Left colon (tissue), 2 donors: Measurements from ENCODE around the gene RRP1B. TPM values are rescaled to one million over a fixed set of nuclear protein-coding genes. Genes with fewer than 3 reads are reported as not detected.
"Not testable (repeated sequence)": the region's sequence is repeated elsewhere in the genome, so short reads cannot be mapped to it uniquely, and the experiment has no call there.

Experiments
- ATAC-seq: fragments of 200-7000 bp; cut with Tn5 transposase; one replicate; pipeline ENCODE4 v1.9.1; 2020; ENCODE audit warnings: mild to moderate bottlenecking, moderate library complexity
- DNase-seq, 2 donors: peaks; one replicate each; pipeline ENCODE4 v3.0.0-alpha.2; 2020
- intact Hi-C, 2 donors: fragments of 100-400 bp; cut with DNase I in 1 of 2; cut with micrococcal nuclease in 1 of 2; formaldehyde crosslinking; loops; one replicate each; pipeline versions ENCODE4 v1.11.2 to v1.14.0; 2022; cut with DNase I, micrococcal nuclease
- total RNA-seq, 2 donors: library from RNA; stranded (reverse); fragmentation: NEBNext Ultra II Directional; extraction: Animal tissue kit (Norgen Biotek cat#: 25700); gene quantifications; one replicate each; pipeline ENCODE4 v1.2.1, GENCODE V29; 2021
- donor health status: DM: no; HTN: no; CAD: no.
- donor health status: DM: yes; HTN: yes; CAD: no.

The RRP1B gene
- total RNA-seq, 2 donors from 2014 or later = 11.4 to 16.2 TPM

GRCh38 chr21:43691801-43692200, 32.4 kb downstream of the RRP1B start:
- ATAC-seq (no peak), DNase-seq (no peak)
- intact Hi-C loops = no loop called here

- intact Hi-C loops = no loop called here
- DNase-seq (no peak), ATAC-seq (no peak)
Observed at GRCh38 chr21:43692949-43693348, 33.6 kb downstream of the RRP1B start.

GRCh38 chr21:43693981-43694380, 34.6 kb downstream of the RRP1B start:
- ATAC-seq (no peak), DNase-seq (no peak)
- intact Hi-C loops = no loop called here

- intact Hi-C loops = no loop called here
- DNase-seq (no peak), ATAC-seq (no peak)
Observed at GRCh38 chr21:43694437-43695079, 35.2 kb downstream of the RRP1B start.

DNA sequence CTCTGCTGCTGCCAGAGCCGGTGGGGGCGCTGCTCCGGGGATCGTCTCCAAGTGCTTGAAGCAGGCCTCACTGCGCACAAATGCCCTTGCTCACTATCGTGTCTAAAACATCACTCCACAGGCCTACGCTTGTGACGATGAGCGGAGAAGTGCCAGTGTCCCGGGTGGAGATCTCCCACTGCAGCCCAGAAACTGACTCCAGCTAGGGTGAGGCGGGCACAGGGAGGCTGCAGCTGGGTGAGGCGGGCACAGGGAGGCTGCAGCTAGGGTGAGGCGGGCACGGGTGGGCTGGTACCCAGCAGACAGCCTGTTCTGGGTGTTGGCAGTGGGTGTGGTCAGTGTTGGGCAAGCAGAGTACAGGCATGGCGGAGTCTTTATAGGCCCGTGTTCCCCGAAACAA, 36.9 kb downstream of the RRP1B start:
- peak; percentile 69 for ATAC-seq
- DNase-seq = no peak
- intact Hi-C loops = no loop called here

GRCh38 chr21:43697758-43698643, 38.6 kb downstream of the RRP1B start:
- no peak for DNase-seq
- intact Hi-C loops = no loop called here
- no peak for ATAC-seq

GRCh38 chr21:43699492-43699777, 40.1 kb downstream of the RRP1B start:
- DNase-seq, ATAC-seq, intact Hi-C loops: not testable (repeated sequence)

DNA sequence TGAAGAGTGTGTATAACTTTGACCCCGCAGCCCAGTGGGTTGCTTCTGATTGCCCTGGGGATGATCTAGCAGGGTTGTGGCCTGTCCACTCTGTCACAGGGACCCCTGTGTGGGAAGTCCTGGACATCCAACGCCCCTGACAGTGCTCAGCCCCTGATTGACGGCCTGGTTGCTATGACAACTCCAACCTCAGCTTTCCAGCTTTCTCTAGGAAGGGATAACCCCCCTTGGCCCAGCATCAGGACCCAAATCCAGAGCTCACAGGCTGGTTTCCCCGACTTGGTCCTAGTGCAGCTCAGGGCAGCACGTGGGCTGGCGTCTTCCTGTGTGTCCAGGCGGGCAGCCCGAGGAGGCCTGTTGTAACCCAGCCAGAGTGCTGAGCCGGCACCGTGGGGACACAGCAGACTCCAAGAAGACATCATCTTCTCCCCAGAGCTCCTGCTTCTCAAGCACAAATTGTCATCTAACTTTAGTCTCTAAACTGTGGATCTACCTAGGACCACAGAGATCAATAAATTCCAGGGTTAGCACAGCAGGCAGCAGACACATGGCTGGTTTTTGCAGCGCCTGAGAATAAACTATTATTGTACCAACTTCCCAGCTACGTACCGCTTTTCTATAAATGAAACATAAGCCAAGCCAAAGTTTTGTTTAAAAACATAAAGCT, 40.7 kb downstream of the RRP1B start:
- intact Hi-C loops = no loop called here
- DNase-seq (no peak), ATAC-seq (no peak)

DNA sequence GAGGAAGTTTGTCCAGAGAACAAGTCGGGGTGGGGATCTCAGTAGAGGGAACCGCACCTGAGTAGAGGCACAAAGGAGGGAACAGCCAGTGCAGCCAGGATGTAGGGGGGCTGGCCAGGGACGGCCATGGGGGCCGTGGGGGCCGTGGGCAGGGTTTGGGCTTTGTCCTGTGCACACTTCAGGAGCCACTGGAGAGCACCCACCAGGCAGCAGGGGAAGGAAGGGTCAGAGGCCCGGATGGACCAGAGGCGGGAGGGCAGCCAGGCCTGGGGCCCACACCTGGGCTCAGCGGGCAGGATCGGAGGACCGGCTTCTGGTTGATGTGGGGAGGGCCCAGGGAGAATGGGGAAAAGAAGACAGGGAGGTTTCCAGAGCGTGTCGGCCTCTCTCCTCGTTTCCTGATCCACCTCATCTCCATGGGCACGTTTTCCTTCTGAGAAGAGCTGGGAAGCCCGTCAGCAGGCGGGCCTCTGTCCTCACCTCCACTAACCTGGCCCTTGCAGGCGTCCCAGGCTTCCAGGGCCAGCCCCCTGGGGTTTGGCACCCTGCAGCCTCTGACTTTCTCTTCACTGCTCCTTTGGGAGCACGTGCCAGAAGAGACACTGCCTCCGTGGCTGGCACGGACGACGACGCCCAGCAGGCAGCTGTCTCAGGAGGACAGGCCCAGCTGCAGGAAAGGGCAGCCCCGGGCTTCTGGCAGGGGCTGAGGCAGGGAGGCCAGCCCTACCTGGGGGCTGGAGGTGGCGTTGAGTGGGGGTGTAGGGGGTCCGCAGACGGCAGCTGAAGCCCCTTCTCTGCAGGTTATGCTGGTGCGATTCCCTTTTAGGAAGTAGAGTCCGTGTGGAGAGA, 42.8 kb downstream of the RRP1B start:
- DNase-seq = peak in 1 of 2 donors; percentile 12
- ATAC-seq = peak; percentile 46

DNA sequence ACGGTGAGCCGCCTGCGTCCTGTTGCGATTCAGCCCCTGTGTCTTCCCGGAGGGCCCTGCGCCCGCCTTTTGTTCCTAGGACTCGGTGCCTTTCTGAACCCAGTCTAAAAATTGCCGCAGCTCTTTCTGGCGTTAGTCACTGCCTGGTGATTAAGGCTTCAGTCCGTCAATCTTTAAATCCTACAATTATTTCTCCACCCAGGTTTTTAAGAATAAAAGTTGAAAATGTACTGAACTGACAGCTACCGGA, 43.4 kb downstream of the RRP1B start:
- ATAC-seq (peak; percentile 39), DNase-seq (peak in 1 of 2 donors; percentile 11)
- intact Hi-C loops = no loop called here

More for the DNA sequence above, 42.8 kb downstream of the RRP1B start:
- intact Hi-C loops = no loop called here

GRCh38 chr21:43703035-43703880, 43.9 kb downstream of the RRP1B start:
- intact Hi-C loops = no loop called here
- peak; percentile 86 for ATAC-seq
- peak; percentile 68 to 80 for DNase-seq

DNA sequence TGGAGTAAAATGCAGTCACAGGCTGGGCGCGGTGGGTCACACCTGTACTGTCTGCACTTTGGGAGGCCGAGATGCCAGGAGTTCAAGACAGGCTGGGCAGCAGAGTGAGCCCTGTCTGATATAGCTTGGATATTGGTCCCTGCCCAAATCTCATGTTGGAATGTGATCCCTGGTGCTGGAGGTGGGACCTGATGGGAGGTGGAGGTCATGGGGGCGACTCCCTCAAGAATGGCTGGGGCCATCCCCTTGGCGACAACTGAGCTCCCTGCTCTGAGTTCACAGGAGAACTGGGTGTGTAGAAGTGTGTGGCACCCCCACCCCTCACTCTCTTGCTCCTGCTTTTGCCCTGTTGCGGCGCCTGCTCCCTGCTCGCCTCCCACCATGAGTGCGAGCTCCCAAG, 48.1 kb downstream of the RRP1B start:
- no peak for ATAC-seq
- DNase-seq = no peak
- intact Hi-C loops = no loop called here

GRCh38 chr21:43708745-43709381, 49.5 kb downstream of the RRP1B start:
- DNase-seq = peak in 1 of 2 donors; percentile 9
- intact Hi-C loops = no loop called here
- no peak for ATAC-seq

DNA sequence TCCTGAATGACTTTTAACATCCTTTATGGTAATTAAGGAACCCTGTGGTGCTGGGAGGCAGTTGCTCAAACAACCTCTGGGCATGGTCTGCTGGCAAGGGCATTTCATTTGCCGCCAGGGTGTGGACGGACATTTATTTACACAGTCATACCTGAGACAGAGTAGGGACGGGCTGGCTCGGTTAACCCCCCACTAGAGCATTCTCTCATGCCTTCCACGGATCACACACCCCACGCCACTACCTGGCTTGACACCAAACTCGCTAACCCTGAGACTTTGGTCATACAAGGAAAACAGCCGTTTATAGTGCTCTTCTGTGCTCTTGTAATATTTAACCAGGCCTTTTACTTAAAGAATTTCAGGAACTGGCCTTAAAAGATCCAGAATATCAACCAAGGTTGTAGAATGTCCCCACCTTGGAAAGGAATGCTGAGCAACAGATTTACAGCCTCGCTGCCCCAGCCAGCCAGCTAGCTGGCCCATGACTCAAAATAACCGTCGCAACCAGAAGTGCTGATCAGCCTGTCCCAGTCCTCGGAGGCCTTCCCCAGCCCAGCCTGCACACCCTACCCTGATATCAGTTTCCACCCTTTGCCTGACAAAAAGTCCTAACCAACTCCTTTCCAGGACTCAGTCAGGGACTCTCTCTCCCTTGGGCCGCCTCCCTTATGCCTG, 53.0 kb downstream of the RRP1B start:
- intact Hi-C loops = no loop called here
- ATAC-seq (peak; percentile 87), DNase-seq (peak; percentile 85 to 93)

DNA sequence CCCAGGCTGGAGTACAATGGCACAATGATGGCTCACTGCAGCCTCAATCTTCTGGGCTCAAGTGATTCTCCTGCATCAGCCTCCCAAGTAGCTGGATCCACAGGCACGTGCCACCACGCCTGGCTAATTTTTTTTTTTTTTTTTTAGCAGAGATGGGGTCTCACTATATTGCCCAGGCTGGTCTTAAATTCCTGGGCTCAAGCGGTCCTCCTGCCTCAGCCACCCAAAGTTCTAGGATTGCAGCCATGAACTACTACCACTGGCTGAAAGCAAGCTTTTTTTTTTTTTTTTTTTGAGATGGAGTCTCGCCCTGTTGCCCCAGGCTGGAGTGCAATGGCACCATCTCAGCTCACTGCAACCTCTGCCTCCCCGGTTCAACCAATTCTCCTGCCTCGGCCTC, 53.8 kb downstream of the RRP1B start:
- intact Hi-C loops, ATAC-seq, DNase-seq: not testable (repeated sequence)

DNA sequence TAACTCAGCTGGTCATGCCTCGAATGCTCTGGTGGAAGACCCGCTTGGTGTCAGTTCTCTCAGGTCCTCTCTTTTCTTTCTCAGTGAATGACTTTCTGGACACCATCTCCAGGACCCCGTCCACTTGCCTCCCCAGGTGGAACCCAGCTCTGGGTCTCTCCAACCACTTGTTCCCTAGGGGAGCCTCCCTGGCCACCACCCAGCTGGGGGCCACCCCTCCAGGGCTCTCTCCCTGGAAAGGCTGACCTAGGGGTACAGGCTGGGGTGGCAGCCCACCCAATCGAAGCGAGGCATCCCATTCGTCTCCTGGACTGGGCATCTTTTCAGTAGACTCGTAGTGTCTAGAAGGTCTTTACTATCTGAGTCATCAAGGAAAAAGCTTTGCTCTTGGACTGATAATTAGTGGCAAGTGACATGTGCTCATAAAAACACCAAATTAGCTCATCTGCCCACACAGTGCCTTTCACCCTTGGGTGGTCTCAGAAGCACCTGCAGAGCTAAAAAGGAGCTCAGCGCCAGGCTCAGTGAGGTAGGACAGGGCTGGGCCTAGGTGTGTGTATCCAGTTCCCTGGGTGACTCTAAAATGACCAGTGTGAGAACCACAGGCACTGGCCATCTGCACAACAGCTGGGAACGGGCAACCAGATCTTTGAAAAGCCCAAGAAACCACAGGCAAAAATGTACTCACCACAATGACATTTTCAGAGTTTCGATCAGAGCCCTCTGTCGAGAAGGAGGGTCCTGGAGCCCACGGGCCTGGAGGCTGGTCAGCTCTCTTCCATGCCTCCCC, 57.2 kb downstream of the RRP1B start:
- ATAC-seq (no peak), DNase-seq (peak in 1 of 2 donors; percentile 9)
- intact Hi-C loops = no loop called here
